NB4 (cell line): ENCODE data around the gene CXCL17.

Experiments
- CTCF ChIP-seq: IDR thresholded peaks from one replicate; pipeline ENCODE4 v1.5.1; 2012; ENCODE audit warnings: low read depth, low read length
- MAX ChIP-seq: IDR thresholded peaks from 2 replicates; pipeline ENCODE4 v1.6.1; 2011; ENCODE audit warnings: low read depth, low read length
- POLR2A ChIP-seq: IDR thresholded peaks from 2 replicates; pipeline ENCODE4 v1.6.1; 2011; ENCODE audit warnings: mild to moderate bottlenecking; ENCODE audit not compliant: insufficient read length; ENCODE audit errors: extremely low read depth

- TF ChIP-seq MAX (no peak), CTCF (no peak), POLR2A (no peak)
Observed at GRCh38 chr19:42402376-42403116, 40.2 kb downstream of the CXCL17 start.
